GM23338 (cell line): Measurements from ENCODE around the gene TMEM41B. TPM values are rescaled to one million over a fixed set of nuclear protein-coding genes. Genes with fewer than 3 reads are reported as not detected.
"Not testable (repeated sequence)": the region's sequence is repeated elsewhere in the genome, so short reads cannot be mapped to it uniquely, and the experiment has no call there.

Experiments
- ATAC-seq: fragments of 200-7000 bp; cut with Tn5 transposase; 3 replicates; pipeline ENCODE4 v1.9.1; 2020
- DNase-seq: peaks from one replicate; pipeline ENCODE4 v3.0.0-alpha.2; 2015; ENCODE audit warnings: low spot score
- H2AFZ ChIP-seq: fragments of 200-600 bp; sonication (generic); 2 replicates; pipeline ENCODE4 v1.8.0; 2016; ENCODE audit warnings: antibody characterized with exemption, mild to moderate bottlenecking, moderate library complexity
- H3F3A ChIP-seq: fragments of 200-600 bp; sonication (generic); replicated peaks from 2 replicates; pipeline ENCODE4 v1.8.0; 2017; ENCODE audit warnings: antibody characterized with exemption, mixed run types, low read depth
- H3K27ac ChIP-seq: fragments of 200-600 bp; sonication (generic); 2 replicates; pipeline ENCODE4 v1.6.1; 2016; ENCODE audit warnings: low read depth
- H3K27me3 ChIP-seq: fragments of 200-600 bp; sonication (generic); 2 replicates; pipeline ENCODE4 v1.8.0; 2016; ENCODE audit warnings: mild to moderate bottlenecking, mixed run types, moderate library complexity; ENCODE audit not compliant: insufficient read depth
- H3K36me3 ChIP-seq: fragments of 200-600 bp; sonication (generic); 2 replicates; pipeline ENCODE4 v1.8.0; 2016; ENCODE audit warnings: mild to moderate bottlenecking; ENCODE audit not compliant: insufficient read depth
- H3K4me1 ChIP-seq: fragments of 200-600 bp; sonication (generic); 2 replicates; pipeline ENCODE4 v1.8.0; 2016; ENCODE audit warnings: mild to moderate bottlenecking, moderate library complexity; ENCODE audit not compliant: insufficient read depth
- H3K4me2 ChIP-seq: fragments of 200-600 bp; sonication (generic); 2 replicates; pipeline ENCODE4 v1.7.1; 2017; ENCODE audit warnings: mixed run types
- H3K4me3 ChIP-seq: fragments of 200-600 bp; sonication (generic); 2 replicates; pipeline ENCODE4 v1.6.1; 2016; ENCODE audit warnings: mixed run types
- H3K79me2 ChIP-seq: fragments of 200-600 bp; sonication (generic); replicated peaks from 2 replicates; pipeline ENCODE4 v1.8.0; 2017; ENCODE audit warnings: mild to moderate bottlenecking; ENCODE audit not compliant: insufficient read depth
- H3K9me2 ChIP-seq: fragments of 200-600 bp; sonication (generic); 2 replicates; pipeline ENCODE4 v1.8.0; 2017; ENCODE audit not compliant: insufficient read depth
- H4K20me1 ChIP-seq: fragments of 200-600 bp; sonication (generic); replicated peaks from 2 replicates; pipeline ENCODE4 v1.8.0; 2017; ENCODE audit warnings: mild to moderate bottlenecking; ENCODE audit not compliant: insufficient read depth
- H3K27ac Mint-ChIP-seq: 2 replicates; pipeline ENCODE4 v1.8.0; 2020; ENCODE audit warnings: inconsistent platforms, mild to moderate bottlenecking, moderate library complexity, mixed read lengths
- H3K27me3 Mint-ChIP-seq: 3 replicates; pipeline ENCODE4 v1.8.0; 2022; ENCODE audit warnings: low read depth, mild to moderate bottlenecking, moderate library complexity, mixed read lengths, inconsistent platforms; ENCODE audit not compliant: insufficient read depth, poor library complexity
- H3K36me3 Mint-ChIP-seq: 3 replicates; pipeline ENCODE4 v1.8.0; 2021; ENCODE audit warnings: low read depth, mild to moderate bottlenecking, inconsistent platforms, moderate library complexity, mixed read lengths
- H3K4me1 Mint-ChIP-seq: 3 replicates; pipeline ENCODE4 v1.8.0; 2020; ENCODE audit warnings: mild to moderate bottlenecking, inconsistent platforms, mixed read lengths
- H3K4me3 Mint-ChIP-seq: 3 replicates; pipeline ENCODE4 v1.8.0; 2021; ENCODE audit warnings: moderate library complexity, mild to moderate bottlenecking, inconsistent platforms, mixed read lengths
- H3K9me3 Mint-ChIP-seq: 3 replicates; pipeline ENCODE4 v1.8.0; 2020; ENCODE audit warnings: moderate library complexity, mild to moderate bottlenecking, inconsistent platforms, mixed read lengths
- CREB1 ChIP-seq: fragments of 250-450 bp; sonication (Bioruptor Pico); IDR thresholded peaks from 2 replicates; pipeline ENCODE4 v1.5.0; 2020; ENCODE audit warnings: low read depth, mild to moderate bottlenecking, moderate library complexity
- JUNB ChIP-seq: IDR thresholded peaks from one replicate; pipeline ENCODE4 v1.6.1; 2016; ENCODE audit warnings: antibody characterized with exemption; ENCODE audit not compliant: unreplicated experiment
- ZNF462 ChIP-seq: fragments of 250-450 bp; sonication (Bioruptor Pico); IDR thresholded peaks from 2 replicates; pipeline ENCODE4 v1.5.0; 2020; ENCODE audit warnings: mild to moderate bottlenecking, moderate library complexity
- polyA plus RNA-seq: library from polyadenylated mRNA; unstranded; fragments of >200 nt; fragmentation: Nextera tagmentation; extraction: Ambion mirVana; gene quantifications from 2 replicates; pipeline ENCODE4 v1.2.1, GENCODE V29; 2016
- total RNA-seq: library from RNA; depleted of rRNA; stranded (reverse); fragments of >200 nt; shearing (Covaris generic); gene quantifications from 2 replicates; pipeline ENCODE4 v1.2.3, GENCODE V29; 2014
- TF ChIP-seq, protein P1 (sequence below): IDR thresholded peaks from 2 replicates; pipeline ENCODE4 v1.6.1; 2016; ENCODE audit warnings: antibody characterized with exemption

The TMEM41B gene
- total and polyA plus RNA-seq, 2 experiments from 2014 or later, result 34.4 to 53.8 TPM

- TF ChIP-seq, protein P1, sequence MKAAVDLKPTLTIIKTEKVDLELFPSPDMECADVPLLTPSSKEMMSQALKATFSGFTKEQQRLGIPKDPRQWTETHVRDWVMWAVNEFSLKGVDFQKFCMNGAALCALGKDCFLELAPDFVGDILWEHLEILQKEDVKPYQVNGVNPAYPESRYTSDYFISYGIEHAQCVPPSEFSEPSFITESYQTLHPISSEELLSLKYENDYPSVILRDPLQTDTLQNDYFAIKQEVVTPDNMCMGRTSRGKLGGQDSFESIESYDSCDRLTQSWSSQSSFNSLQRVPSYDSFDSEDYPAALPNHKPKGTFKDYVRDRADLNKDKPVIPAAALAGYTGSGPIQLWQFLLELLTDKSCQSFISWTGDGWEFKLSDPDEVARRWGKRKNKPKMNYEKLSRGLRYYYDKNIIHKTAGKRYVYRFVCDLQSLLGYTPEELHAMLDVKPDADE, result no peak
- TF ChIP-seq CREB1 (CRISPR knock-in tag) (no peak), JUNB (no peak), ZNF462 (no peak)
Measured at GRCh38 chr11:9247863-9248262, 66.5 kb downstream of the TMEM41B start (continued).

DNA sequence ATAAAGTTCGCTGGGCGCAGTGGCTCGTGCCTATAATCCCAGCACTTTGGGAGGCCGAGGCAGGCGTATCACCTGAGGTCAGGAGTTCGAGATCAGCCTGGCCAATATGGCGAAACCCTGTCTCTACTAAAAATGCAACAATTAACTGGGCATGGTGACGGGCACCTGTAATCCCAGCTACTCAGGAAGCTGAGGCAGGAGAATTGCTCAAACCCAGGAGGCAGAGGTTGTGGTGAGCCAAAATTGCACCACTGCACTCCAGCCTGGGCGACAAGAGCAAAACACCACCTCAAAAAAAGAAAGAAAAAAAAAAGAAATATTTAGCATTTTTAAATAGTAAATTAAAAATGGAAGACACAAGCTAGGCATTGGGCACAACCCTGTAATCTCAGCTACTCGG is 78.2 kb downstream of the TMEM41B start:
- not testable (repeated sequence) for H3K9me2 ChIP-seq, H3K27ac ChIP-seq, H3K4me1 ChIP-seq, H3K27ac Mint-ChIP-seq, H3K4me2 ChIP-seq, H2AFZ ChIP-seq, H3K36me3 ChIP-seq, H3K4me3 Mint-ChIP-seq, H3F3A ChIP-seq, DNase-seq, ATAC-seq, H3K4me3 ChIP-seq
- Histone ChIP-seq H3K79me2 (peaks cover 87% of the 10 kb centered on the region), H4K20me1 (peaks cover 44% of the 10 kb centered on the region), H3K27me3 (peaks cover 28% of the 10 kb centered on the region)
- Mint-ChIP-seq H3K27me3 (peaks cover 28% of the 10 kb centered on the region), H3K9me3 (peaks cover 19% of the 10 kb centered on the region), H3K36me3 (peaks cover 20% of the 10 kb centered on the region), H3K4me1 (peaks cover 14% of the 10 kb centered on the region)
